A549 (cell line): ENCODE results near the gene RER1. TPM values are rescaled to one million over a fixed set of nuclear protein-coding genes. Genes with fewer than 3 reads are reported as not detected.

Source experiments
- ATAC-seq, 2 experiments: fragments of 200-7000 bp in 1 of 2; fragments of >200 bp in 1 of 2; cut with Nextera tagmentation in 1 of 2; cut with Tn5 transposase in 1 of 2; 3 replicates each; pipeline versions ENCODE4 v1.8.0 to v1.9.1; 2018 to 2020; ENCODE audit warnings: mild to moderate bottlenecking in 1 of 2, moderate library complexity in 1 of 2
- CTCF ChIA-PET: fragments of 300-600 bp; sonication (Branson Sonifier 250); formaldehyde crosslinking; extraction: SDS; loops from one replicate; lab custom pipeline; 2021; ENCODE audit warnings: antibody characterized with exemption, inconsistent platforms; lab: Yijun Ruan, JAX
- POLR2A ChIA-PET: fragments of 350-600 bp; formaldehyde crosslinking; extraction: SDS; loops from one replicate; lab custom pipeline; 2021; ENCODE audit warnings: antibody characterized with exemption, inconsistent platforms; lab: Yijun Ruan, JAX
- DNase-seq, 2 experiments: peaks; one replicate each; pipeline versions ENCODE4 v3.0.0 to v3.0.0-alpha.2; 2011 to 2016; ENCODE audit warnings: low read depth in 1 of 2, low spot score in 1 of 2
- FAIRE-seq: peaks from 2 replicates; lab custom pipeline; 2011; peaks lifted over from hg19 to GRCh38; lab: Jason Lieb, UNC
- H3K27ac ChIP-seq, 2 experiments: fragments of >200 bp; sonication (Bioruptor Twin); formaldehyde crosslinking; 3 replicates each; pipeline ENCODE4 v1.5.1; 2016 to 2017
- H3K4me1 ChIP-seq: fragments of >200 bp; sonication (Bioruptor Twin); formaldehyde crosslinking; 3 replicates; pipeline ENCODE4 v1.6.1; 2016
- H3K4me2 ChIP-seq: fragments of >200 bp; sonication (Bioruptor Twin); formaldehyde crosslinking; 3 replicates; pipeline ENCODE4 v1.6.1; 2016
- H3K4me3 ChIP-seq: fragments of >200 bp; sonication (Bioruptor Twin); formaldehyde crosslinking; 3 replicates; pipeline ENCODE4 v1.5.1; 2016
- H3K9me3 ChIP-seq: fragments of >200 bp; sonication (Bioruptor Twin); formaldehyde crosslinking; 3 replicates; pipeline ENCODE4 v1.6.1; 2016
- BHLHE40 ChIP-seq: IDR thresholded peaks from 2 replicates; pipeline ENCODE4 v1.6.1; 2012; ENCODE audit warnings: low read depth, low read length, inconsistent platforms
- CEBPB ChIP-seq, 2 experiments: fragments of >200 bp in 1 of 2; sonication (Bioruptor Twin) in 1 of 2; formaldehyde crosslinking in 1 of 2; IDR thresholded peaks; 2 replicates each; pipeline ENCODE4 v1.6.1; 2012 to 2016
- EHF ChIP-seq: fragments of 250-450 bp; sonication (Bioruptor Pico); IDR thresholded peaks from 2 replicates; pipeline ENCODE4 v1.5.0; 2020; ENCODE audit warnings: mild to moderate bottlenecking
- EHMT2 ChIP-seq: fragments of 200-600 bp; sonication (generic); IDR thresholded peaks from 2 replicates; pipeline ENCODE4 v1.6.1; 2016; ENCODE audit warnings: antibody characterized with exemption, low read depth, mild to moderate bottlenecking, moderate library complexity
- FOSL2 ChIP-seq, 2 experiments: fragments of 450-650 bp in 1 of 2; fragments of >200 bp in 1 of 2; sonication (Bioruptor Twin) in 1 of 2; formaldehyde crosslinking; IDR thresholded peaks; 2 replicates each; pipeline versions ENCODE4 v1.5.0 to v1.6.1; 2016 to 2020; ENCODE audit warnings: mild to moderate bottlenecking in 1 of 2, moderate library complexity in 1 of 2
- FOXS1 ChIP-seq: fragments of 250-450 bp; sonication (Bioruptor Pico); IDR thresholded peaks from 2 replicates; pipeline ENCODE4 v1.5.0; 2020; ENCODE audit warnings: mild to moderate bottlenecking, moderate library complexity
- HEYL ChIP-seq: fragments of 250-450 bp; sonication (Bioruptor Pico); IDR thresholded peaks from 2 replicates; pipeline ENCODE4 v1.8.0; 2021; ENCODE audit warnings: mild to moderate bottlenecking, moderate library complexity
- HOXB13 ChIP-seq: fragments of 250-450 bp; sonication (Bioruptor Pico); IDR thresholded peaks from 2 replicates; pipeline ENCODE4 v1.5.0; 2020; ENCODE audit warnings: low read depth, mild to moderate bottlenecking, moderate library complexity
- HOXB5 ChIP-seq: fragments of 250-450 bp; sonication (Bioruptor Pico); IDR thresholded peaks from 2 replicates; pipeline ENCODE4 v1.5.0; 2020; ENCODE audit warnings: mild to moderate bottlenecking, moderate library complexity
- JUNB ChIP-seq: fragments of >200 bp; sonication (Bioruptor Twin); formaldehyde crosslinking; IDR thresholded peaks from 2 replicates; pipeline ENCODE4 v1.6.1; 2016
- KDM5A ChIP-seq: fragments of 200-600 bp; sonication (generic); IDR thresholded peaks from 2 replicates; pipeline ENCODE4 v1.6.1; 2016; ENCODE audit warnings: antibody characterized with exemption, mild to moderate bottlenecking
- MYC ChIP-seq: IDR thresholded peaks from 2 replicates; pipeline ENCODE4 v1.6.1; 2012; ENCODE audit warnings: mild to moderate bottlenecking, inconsistent platforms, low read length, improper control_type of control experiment, borderline replicate concordance
- PHF8 ChIP-seq: fragments of 200-600 bp; sonication (generic); IDR thresholded peaks from 2 replicates; pipeline ENCODE4 v1.6.1; 2016; ENCODE audit warnings: low read depth, mild to moderate bottlenecking, antibody characterized with exemption, moderate library complexity, borderline replicate concordance
- RARB ChIP-seq: fragments of 250-450 bp; sonication (Bioruptor Pico); IDR thresholded peaks from 2 replicates; pipeline ENCODE4 v1.8.0; 2021; ENCODE audit warnings: mild to moderate bottlenecking, moderate library complexity
- RCOR1 ChIP-seq: fragments of 150-350 bp; IDR thresholded peaks from 2 replicates; pipeline ENCODE4 v1.6.1; 2014; ENCODE audit warnings: antibody characterized with exemption, low read length, low read depth
- RFX5 ChIP-seq: fragments of 450-650 bp; IDR thresholded peaks from 2 replicates; pipeline ENCODE4 v1.7.1; 2014; ENCODE audit warnings: antibody characterized with exemption, mild to moderate bottlenecking, moderate library complexity
- SMC3 ChIP-seq: fragments of >200 bp; sonication (Bioruptor Twin); formaldehyde crosslinking; IDR thresholded peaks from 3 replicates; pipeline ENCODE4 v1.6.1; 2018; ENCODE audit warnings: inconsistent platforms
- TFCP2L1 ChIP-seq: fragments of 250-450 bp; sonication (Bioruptor Pico); IDR thresholded peaks from 2 replicates; pipeline ENCODE4 v1.5.0; 2021; ENCODE audit warnings: mild to moderate bottlenecking
- ZC3H11A ChIP-seq: fragments of 450-650 bp; IDR thresholded peaks from 2 replicates; pipeline ENCODE4 v1.6.1; 2014; ENCODE audit warnings: antibody characterized with exemption, mild to moderate bottlenecking
- ZNF302 ChIP-seq: fragments of 250-450 bp; sonication (Bioruptor Pico); IDR thresholded peaks from 2 replicates; pipeline ENCODE4 v1.9.0; 2021; ENCODE audit warnings: inconsistent platforms, mild to moderate bottlenecking, moderate library complexity
- WGBS: methylation state at CpG from one replicate; pipeline ENCODE4 v1.1.6; 2017; ENCODE audit errors: missing lambda C conversion rate; 5-methylcytosine and 5-hydroxymethylcytosine counted together
- polyA plus RNA-seq, 4 experiments: library from polyadenylated mRNA; depleted of rRNA in 3 of 4; stranded (reverse); fragments of >200 nt; fragmentation: RNase III in 1 of 4; extraction: RNeasy Plus Mini Kit Qiagen cat#74134 plus additional on column Dnase treatment in 1 of 4; gene quantifications; 2 replicates in 3 of 4; 3 replicates in 1 of 4; pipeline ENCODE4 v1.2.3, GENCODE V29; 2011 to 2017
- TF ChIP-seq, protein P1 (sequence below): fragments of >200 bp; sonication (Bioruptor Twin); formaldehyde crosslinking; IDR thresholded peaks from 3 replicates; pipeline ENCODE4 v1.5.1; 2016
- TF ChIP-seq, protein P2 (sequence below): fragments of 150-350 bp; IDR thresholded peaks from 2 replicates; pipeline ENCODE4 v1.6.1; 2014; ENCODE audit warnings: low read depth, mild to moderate bottlenecking, low read length
- TF ChIP-seq, protein P3 (sequence below): IDR thresholded peaks from 2 replicates; pipeline ENCODE4 v1.6.1; 2012; ENCODE audit warnings: low read depth, borderline replicate concordance
- TF ChIP-seq, protein P4 (sequence below): fragments of 250-450 bp; sonication (Bioruptor Pico); IDR thresholded peaks from 2 replicates; pipeline ENCODE4 v1.5.0; 2020; ENCODE audit warnings: low read depth, mild to moderate bottlenecking, moderate library complexity

Gene RER1
- polyA plus RNA-seq, 2 of the 4 experiments (the other 2 are of a cell fraction): 72.3 to 213 TPM

DNA sequence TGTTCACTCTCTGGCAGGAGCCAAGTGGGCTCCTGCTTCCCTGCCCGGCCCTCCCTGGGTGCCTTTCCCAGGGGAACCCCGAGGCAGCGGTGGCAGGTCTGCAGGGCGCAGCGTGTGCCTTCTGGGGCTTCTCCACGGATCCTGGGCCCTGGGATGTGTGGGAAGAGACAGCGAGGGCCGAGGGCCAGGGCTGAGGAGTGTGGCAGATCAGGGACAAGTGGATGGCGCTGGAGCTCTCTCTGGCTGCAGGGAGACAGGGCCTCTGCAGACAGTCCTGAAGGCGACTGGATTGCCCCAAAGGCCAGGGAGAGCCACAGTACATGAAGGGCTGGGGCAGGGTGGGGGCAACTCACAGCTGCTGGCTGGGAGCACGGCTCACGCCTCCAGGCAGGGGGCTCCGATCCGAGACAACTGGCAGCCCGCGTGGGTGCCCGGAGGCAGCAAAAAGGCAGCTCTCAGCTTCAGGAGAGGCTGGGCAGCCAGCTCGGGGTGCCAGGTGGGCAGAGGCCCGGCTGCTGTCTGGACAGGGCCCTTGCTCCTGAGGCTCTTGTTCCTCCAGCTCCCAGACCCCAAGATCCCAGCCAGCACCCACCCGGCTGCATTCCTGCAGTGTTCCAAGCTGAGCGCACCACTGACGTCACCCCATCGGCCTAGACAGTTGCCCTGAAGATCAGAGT is 16.3 kb upstream of the RER1 start:
- DNase-seq: no peak
- TF ChIP-seq PHF8: no peak
- TF ChIP-seq FOXS1 (CRISPR knock-in tag): no peak
- TF ChIP-seq TFCP2L1 (CRISPR knock-in tag): no peak
- no peak for TF ChIP-seq EHMT2
- TF ChIP-seq EHF: no peak
- TF ChIP-seq SMC3: no peak
- no peak for TF ChIP-seq JUNB
- TF ChIP-seq, all 56 proteins: peak for 0
- FAIRE-seq (no peak), ATAC-seq (no peak; a peak in 1 of 6 replicates)
- no peak overlapping the region for H3K4me3 ChIP-seq
- no peak overlapping the region for H3K27ac ChIP-seq
- H3K4me2 ChIP-seq: no peak overlapping the region
- H3K4me1 ChIP-seq: peaks cover 4% of the 10 kb centered on the region; the same call in 1 of the 3 replicates
- ChIA-PET CTCF (interaction anchor here (1.4 kb wide), 1 partner anchor 181 kb away, joined by 4 read pairs; the partner anchor contains the start of gene FAAP20), POLR2A (no interaction called here)
- no peaks in the 10 kb centered on the region for H3K9me3 ChIP-seq
- 89% methylated on average over 11 of the region's 23 CpGs for WGBS

DNA sequence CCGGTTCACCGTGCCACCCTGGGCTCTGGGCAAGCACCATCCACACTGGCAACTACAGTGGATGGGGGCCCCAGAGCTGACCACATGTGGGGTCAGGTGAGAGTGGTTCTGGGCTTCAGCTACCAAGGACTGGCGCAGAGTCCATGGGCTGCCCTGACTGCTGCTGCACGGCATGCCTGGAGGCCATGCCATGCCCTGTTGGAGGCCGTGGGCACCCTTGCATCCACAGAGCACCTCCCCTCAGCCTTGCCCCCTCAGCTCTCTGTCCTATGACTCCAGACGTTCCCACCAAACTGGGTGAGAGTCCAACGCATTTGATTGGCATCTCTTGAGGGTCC is 15.7 kb upstream of the RER1 start:
- H3K4me2 ChIP-seq: no peak overlapping the region
- POLR2A ChIA-PET: no interaction called here
- H3K27ac ChIP-seq: no peak overlapping the region
- FAIRE-seq (no peak), DNase-seq (no peak), ATAC-seq (no peak)
- H3K4me3 ChIP-seq: no peak overlapping the region
- CTCF ChIA-PET: interaction anchor here (1.4 to 16.3 kb wide), 2 partner anchors 176 to 181 kb away, joined by 4 to 267 read pairs; partner anchors contain the start of gene FAAP20
- WGBS: 83% methylated on average over 7 of the region's 7 CpGs
- no peaks in the 10 kb centered on the region for H3K9me3 ChIP-seq
- no peak for TF ChIP-seq BHLHE40
- TF ChIP-seq PHF8: no peak
- TF ChIP-seq, protein P1, sequence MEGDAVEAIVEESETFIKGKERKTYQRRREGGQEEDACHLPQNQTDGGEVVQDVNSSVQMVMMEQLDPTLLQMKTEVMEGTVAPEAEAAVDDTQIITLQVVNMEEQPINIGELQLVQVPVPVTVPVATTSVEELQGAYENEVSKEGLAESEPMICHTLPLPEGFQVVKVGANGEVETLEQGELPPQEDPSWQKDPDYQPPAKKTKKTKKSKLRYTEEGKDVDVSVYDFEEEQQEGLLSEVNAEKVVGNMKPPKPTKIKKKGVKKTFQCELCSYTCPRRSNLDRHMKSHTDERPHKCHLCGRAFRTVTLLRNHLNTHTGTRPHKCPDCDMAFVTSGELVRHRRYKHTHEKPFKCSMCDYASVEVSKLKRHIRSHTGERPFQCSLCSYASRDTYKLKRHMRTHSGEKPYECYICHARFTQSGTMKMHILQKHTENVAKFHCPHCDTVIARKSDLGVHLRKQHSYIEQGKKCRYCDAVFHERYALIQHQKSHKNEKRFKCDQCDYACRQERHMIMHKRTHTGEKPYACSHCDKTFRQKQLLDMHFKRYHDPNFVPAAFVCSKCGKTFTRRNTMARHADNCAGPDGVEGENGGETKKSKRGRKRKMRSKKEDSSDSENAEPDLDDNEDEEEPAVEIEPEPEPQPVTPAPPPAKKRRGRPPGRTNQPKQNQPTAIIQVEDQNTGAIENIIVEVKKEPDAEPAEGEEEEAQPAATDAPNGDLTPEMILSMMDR: no peak
- H3K4me1 ChIP-seq: peaks cover 4% of the 10 kb centered on the region; the same call in 1 of the 3 replicates

DNA sequence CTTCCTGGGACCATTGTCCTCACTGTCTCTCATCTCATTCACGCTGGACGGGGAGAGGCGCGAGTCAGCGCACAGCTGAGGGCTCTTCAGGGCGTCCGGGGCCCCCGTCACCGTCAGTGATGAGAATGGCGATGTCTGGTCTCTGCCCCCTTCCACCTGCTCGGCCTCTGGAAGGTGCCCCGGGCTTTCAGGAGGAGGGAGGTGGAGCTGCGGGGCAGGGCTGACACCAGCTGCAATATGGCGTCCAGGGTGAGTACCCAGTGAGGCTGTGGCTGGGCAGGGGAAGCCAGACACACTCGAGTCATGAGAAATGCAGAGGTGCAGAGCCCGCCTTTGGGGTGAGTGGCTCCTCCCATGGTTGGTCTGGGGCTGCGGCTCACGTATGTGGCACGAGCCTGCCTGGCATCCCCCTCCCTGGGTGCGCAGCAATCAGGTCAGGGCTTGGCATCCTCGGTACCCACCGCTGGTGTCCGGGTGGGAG is 15.3 kb upstream of the RER1 start:
- H3K9me3 ChIP-seq: no peaks in the 10 kb centered on the region
- ChIA-PET POLR2A (no interaction called here), CTCF (interaction anchor here (16.3 kb wide), 1 partner anchor 177 kb away, joined by 267 read pairs; the partner anchor contains the start of gene FAAP20)
- no peak for DNase-seq
- H3K4me1 ChIP-seq: peaks cover 4% of the 10 kb centered on the region; the same call in 1 of the 3 replicates
- no peak overlapping the region for H3K4me2 ChIP-seq
- no peak overlapping the region for H3K27ac ChIP-seq
- TF ChIP-seq RFX5: no peak
- no peak for TF ChIP-seq JUNB
- TF ChIP-seq, protein P2, sequence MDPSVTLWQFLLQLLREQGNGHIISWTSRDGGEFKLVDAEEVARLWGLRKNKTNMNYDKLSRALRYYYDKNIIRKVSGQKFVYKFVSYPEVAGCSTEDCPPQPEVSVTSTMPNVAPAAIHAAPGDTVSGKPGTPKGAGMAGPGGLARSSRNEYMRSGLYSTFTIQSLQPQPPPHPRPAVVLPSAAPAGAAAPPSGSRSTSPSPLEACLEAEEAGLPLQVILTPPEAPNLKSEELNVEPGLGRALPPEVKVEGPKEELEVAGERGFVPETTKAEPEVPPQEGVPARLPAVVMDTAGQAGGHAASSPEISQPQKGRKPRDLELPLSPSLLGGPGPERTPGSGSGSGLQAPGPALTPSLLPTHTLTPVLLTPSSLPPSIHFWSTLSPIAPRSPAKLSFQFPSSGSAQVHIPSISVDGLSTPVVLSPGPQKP: no peak
- TF ChIP-seq, protein P1: no peak
- no peak for TF ChIP-seq ZC3H11A
- TF ChIP-seq HOXB5 (CRISPR knock-in tag): no peak
- no peak for TF ChIP-seq PHF8
- TF ChIP-seq, protein P3, sequence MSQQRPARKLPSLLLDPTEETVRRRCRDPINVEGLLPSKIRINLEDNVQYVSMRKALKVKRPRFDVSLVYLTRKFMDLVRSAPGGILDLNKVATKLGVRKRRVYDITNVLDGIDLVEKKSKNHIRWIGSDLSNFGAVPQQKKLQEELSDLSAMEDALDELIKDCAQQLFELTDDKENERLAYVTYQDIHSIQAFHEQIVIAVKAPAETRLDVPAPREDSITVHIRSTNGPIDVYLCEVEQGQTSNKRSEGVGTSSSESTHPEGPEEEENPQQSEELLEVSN: no peak
- no peak for TF ChIP-seq KDM5A
- TF ChIP-seq RARB: no peak
- TF ChIP-seq HOXB13 (CRISPR knock-in tag): no peak
- no peak for TF ChIP-seq RCOR1
- no peak for TF ChIP-seq FOSL2 (IDR thresholded peaks at IDR 0.05)
- TF ChIP-seq FOSL2 (CRISPR knock-in tag; IDR thresholded peaks at IDR 0.05): no peak
- TF ChIP-seq, protein P4, sequence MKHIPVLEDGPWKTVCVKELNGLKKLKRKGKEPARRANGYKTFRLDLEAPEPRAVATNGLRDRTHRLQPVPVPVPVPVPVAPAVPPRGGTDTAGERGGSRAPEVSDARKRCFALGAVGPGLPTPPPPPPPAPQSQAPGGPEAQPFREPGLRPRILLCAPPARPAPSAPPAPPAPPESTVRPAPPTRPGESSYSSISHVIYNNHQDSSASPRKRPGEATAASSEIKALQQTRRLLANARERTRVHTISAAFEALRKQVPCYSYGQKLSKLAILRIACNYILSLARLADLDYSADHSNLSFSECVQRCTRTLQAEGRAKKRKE: no peak
- no peak for TF ChIP-seq MYC
- TF ChIP-seq HEYL (CRISPR knock-in tag): no peak
- no peak for TF ChIP-seq EHMT2
- no peak for TF ChIP-seq CEBPB (IDR thresholded peaks at IDR 0.05)
- TF ChIP-seq ZNF302: no peak
- H3K4me3 ChIP-seq: no peak overlapping the region
- WGBS: 81% methylated on average over 4 of the region's 23 CpGs
- no peak for ATAC-seq
- FAIRE-seq: no peak
